Activated naive CD4-positive, alpha-beta T cell treated with Interleukin-2 at 50 U/mL for 16 hours (primary cell): Measurements from ENCODE around the gene USE1.

Source experiments
- DNase-seq: peaks from one replicate; pipeline ENCODE4 v3.0.0-alpha.2; 2020

The USE1 gene

GRCh38 chr19:17235971-17236777 lies 21.0 kb downstream of the USE1 start:
- DNase-seq, result no peak

- no peak for DNase-seq
These were observed 21.8 kb downstream of the USE1 start for GRCh38 chr19:17236811-17237543.

GRCh38 chr19:17237747-17238706 lies 22.9 kb downstream of the USE1 start:
- no peak for DNase-seq

GRCh38 chr19:17240062-17240752 lies 25.1 kb downstream of the USE1 start:
- no peak for DNase-seq

GRCh38 chr19:17240826-17241399 lies 25.8 kb downstream of the USE1 start:
- DNase-seq, result no peak

GRCh38 chr19:17242431-17243208 lies 27.5 kb downstream of the USE1 start:
- DNase-seq, result no peak

- DNase-seq, result no peak
These were observed 28.2 kb downstream of the USE1 start for GRCh38 chr19:17243211-17243829.

- no peak for DNase-seq
These were observed 28.9 kb downstream of the USE1 start for GRCh38 chr19:17243830-17244617.

GRCh38 chr19:17244618-17245534 lies 29.7 kb downstream of the USE1 start:
- no peak for DNase-seq

GRCh38 chr19:17245535-17245984 lies 30.4 kb downstream of the USE1 start, which contains the start of gene NR2F6:
TSS of gene NR2F6 (minus strand) at chr19:17245919. CDS start at chr19:17245220, 699 bp downstream.
- no peak for DNase-seq

- no peak for DNase-seq
These were observed 31.7 kb downstream of the USE1 start for GRCh38 chr19:17246681-17247425.

GRCh38 chr19:17248011-17248776 lies 33.0 kb downstream of the USE1 start:
- DNase-seq, result no peak

GRCh38 chr19:17249887-17250548 lies 34.9 kb downstream of the USE1 start:
- no peak for DNase-seq

GRCh38 chr19:17254636-17255035 lies 39.5 kb downstream of the USE1 start:
- no peak for DNase-seq

- DNase-seq, result no peak
These were observed 40.0 kb downstream of the USE1 start for GRCh38 chr19:17255150-17255621.

GRCh38 chr19:17256130-17256529 lies 41.0 kb downstream of the USE1 start:
- no peak for DNase-seq
